Ovary (tissue), 9 donors: ENCODE data around the gene PAM. TPM values are rescaled to one million over a fixed set of nuclear protein-coding genes. Genes with fewer than 3 reads are reported as not detected.

Experiments used
- DNase-seq, 5 donors: peaks; one replicate each; pipeline ENCODE4 v3.0.0-alpha.2; 2019 to 2020
- H3K27ac ChIP-seq, 2 donors: fragments of 200-600 bp; one replicate each; pipeline versions ENCODE4 v1.5.1 to v1.8.0; 2019 to 2022
- H3K27me3 ChIP-seq: fragments of 200-600 bp; one replicate; pipeline ENCODE4 v1.8.0; 2022
- H3K36me3 ChIP-seq: fragments of 200-600 bp; sonication (generic); one replicate; pipeline ENCODE4 v1.5.1; 2019
- H3K4me1 ChIP-seq: one replicate; pipeline ENCODE4 v1.8.1; 2013; ENCODE audit warnings: mild to moderate bottlenecking, moderate library complexity; ENCODE audit not compliant: insufficient read depth
- H3K4me3 ChIP-seq: fragments of 200-600 bp; sonication (generic); one replicate; pipeline ENCODE4 v1.5.1; 2017
- H3K9me3 ChIP-seq, 2 donors: fragments of 200-600 bp in 1 of 2; sonication (generic) in 1 of 2; one replicate each; pipeline versions ENCODE4 v1.5.1 to v1.8.1; 2013 to 2019; ENCODE audit warnings: mild to moderate bottlenecking in 1 of 2, moderate library complexity in 1 of 2
- CTCF ChIP-seq, 3 donors: fragments of 450-650 bp in 2 of 3; fragments of 200-600 bp in 1 of 3; IDR thresholded peaks; one replicate each; pipeline versions ENCODE4 v1.5.1 to v1.8.0; 2016 to 2022; ENCODE audit warnings: antibody characterized with exemption in 3 of 3, mild to moderate bottlenecking in 1 of 3
- EP300 ChIP-seq: sonication (generic); formaldehyde crosslinking; IDR thresholded peaks from one replicate; pipeline ENCODE4 v1.6.1; 2017; ENCODE audit warnings: antibody characterized with exemption
- POLR2A ChIP-seq: fragments of 450-650 bp; IDR thresholded peaks from one replicate; pipeline ENCODE4 v1.6.1; 2017; ENCODE audit warnings: antibody characterized with exemption, mild to moderate bottlenecking, moderate library complexity
- WGBS, 3 donors: extraction: QIAGEN DNeasy Blood & Tissue Kit in 1 of 3; methylation state at CpG; one replicate each; pipeline versions ENCODE4 v1.1.5 to v1.1.7; 2013 to 2017; 5-methylcytosine and 5-hydroxymethylcytosine counted together
- intact Hi-C, 4 donors: fragments of 100-400 bp; cut with DNase I; formaldehyde crosslinking; loops; one replicate each; pipeline versions ENCODE4 v1.11.0 to v1.15.1; 2022 to 2023
- polyA plus RNA-seq, 2 donors: library from polyadenylated mRNA; stranded (reverse); fragments of 200-250 nt in 1 of 2; fragments of 350-450 nt in 1 of 2; fragmentation: Illumina TruSeq in 1 of 2; extraction: RNeasy Lipid Tissue Mini Kit (QIAGEN cat#74804) in 1 of 2; gene quantifications; one replicate each; pipeline ENCODE4 v1.2.3, GENCODE V29; 2013 to 2014
- total RNA-seq, 7 donors: library from RNA; depleted of rRNA in 2 of 7; stranded (reverse); fragments of >200 nt in 2 of 7; fragmentation: NEBNext Ultra II Directional in 3 of 7; extraction: Animal tissue kit (Norgen Biotek cat#: 25700) in 3 of 7; gene quantifications; one replicate each; pipeline versions ENCODE4 v1.1.0 to v1.2.4, GENCODE V29; 2016 to 2023
- donor health status: DM: no; HTN: no; CAD: no; lungs with moderate emphysema.
- donor health status: DM: no; HTN: no; CAD: no.
- donor health status: Bipolar disorder and iron deficiency.
- donor health status: DM: yes; HTN: yes; CAD: no.
- donor health status: DM: no; HTN: no; CAD: no.
- donor health status: DM: yes; HTN: yes; CAD: no.

PAM gene
- total and polyA plus RNA-seq, 9 donors: 124 to 431 (median 187) TPM

- TF ChIP-seq EP300 (no peak), POLR2A (no peak), CTCF (IDR thresholded peaks at IDR 0.05) (no peak)
- 53 to 62% (median 56%) methylated on average over 3 of the region's 3 CpGs for WGBS, 3 donors
- Histone ChIP-seq H3K27me3 (no peaks in the 10 kb centered on the region), H3K36me3 (no peaks in the 10 kb centered on the region), H3K4me1 (no peaks in the 10 kb centered on the region), H3K4me3 (no peak overlapping the region), H3K27ac (no peak overlapping the region), H3K9me3 (no peaks in the 10 kb centered on the region)
- intact Hi-C loops: no loop called here
- DNase-seq: no peak
Observed at GRCh38 chr5:102867992-102868662, 113.0 kb downstream of the PAM start.

GRCh38 chr5:102869230-102869629 is 114.1 kb downstream of the PAM start:
- Histone ChIP-seq H3K27me3 (no peaks in the 10 kb centered on the region), H3K4me3 (no peak overlapping the region), H3K9me3 (no peaks in the 10 kb centered on the region), H3K4me1 (no peaks in the 10 kb centered on the region), H3K27ac (no peak overlapping the region), H3K36me3 (no peaks in the 10 kb centered on the region)
- intact Hi-C loops: no loop called here
- TF ChIP-seq CTCF (IDR thresholded peaks at IDR 0.05) (no peak), POLR2A (no peak), EP300 (no peak)
- DNase-seq: no peak
- WGBS, 3 donors: 91 to 100% (median 98%) methylated on average over 1 of the region's 1 CpG

GRCh38 chr5:102873379-102873932 is 118.4 kb downstream of the PAM start:
- H3K27me3 ChIP-seq: no peaks in the 10 kb centered on the region
- 89 to 91% (median 89%) methylated on average over 11 of the region's 11 CpGs for WGBS, 3 donors
- intact Hi-C loops: no loop called here
- no peaks in the 10 kb centered on the region for H3K9me3 ChIP-seq
- H3K27ac ChIP-seq: no peak overlapping the region
- no peaks in the 10 kb centered on the region for H3K4me1 ChIP-seq
- DNase-seq: no peak
- H3K36me3 ChIP-seq: no peaks in the 10 kb centered on the region
- TF ChIP-seq POLR2A (no peak), CTCF (IDR thresholded peaks at IDR 0.05) (no peak), EP300 (no peak)
- H3K4me3 ChIP-seq: no peak overlapping the region

DNA sequence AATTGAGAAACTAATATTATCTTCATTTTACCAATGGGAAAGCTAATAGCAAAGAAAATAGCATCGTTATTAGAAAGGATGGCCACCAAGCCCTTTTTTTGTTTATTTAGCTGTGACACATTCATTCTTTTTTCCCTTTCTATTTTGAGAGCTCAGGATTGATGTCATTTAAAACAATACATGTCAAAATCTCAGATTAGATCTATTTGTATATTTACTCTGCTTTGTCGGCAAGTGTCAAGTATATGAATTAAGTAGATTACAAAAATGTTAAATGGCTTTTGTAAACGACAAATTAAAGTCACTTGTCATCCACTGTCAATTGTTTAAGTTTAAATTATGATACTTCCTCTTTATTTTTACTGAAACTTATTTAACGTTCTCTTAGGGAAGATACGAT is 118.9 kb downstream of the PAM start:
- 92 to 93% (median 92%) methylated on average over 5 of the region's 5 CpGs for WGBS, 3 donors
- intact Hi-C loops: no loop called here
- no peak for TF ChIP-seq POLR2A

GRCh38 chr5:102875721-102876123 is 120.6 kb downstream of the PAM start:
- DNase-seq: no peak
- WGBS, 3 donors: 56 to 79% (median 64%) methylated on average over 4 of the region's 4 CpGs
- no peaks in the 10 kb centered on the region for H3K27me3 ChIP-seq
- H3K27ac ChIP-seq: no peak overlapping the region
- H3K36me3 ChIP-seq: no peaks in the 10 kb centered on the region
- intact Hi-C loops: no loop called here
- no peak for TF ChIP-seq EP300
- no peak for TF ChIP-seq CTCF (IDR thresholded peaks at IDR 0.05)
- TF ChIP-seq POLR2A: no peak
- H3K4me1 ChIP-seq: peaks cover 3% of the 10 kb centered on the region
- H3K9me3 ChIP-seq: no peaks in the 10 kb centered on the region
- no peak overlapping the region for H3K4me3 ChIP-seq

More for the DNA sequence above, 118.9 kb downstream of the PAM start:
- no peak overlapping the region for H3K27ac ChIP-seq
- no peaks in the 10 kb centered on the region for H3K9me3 ChIP-seq
- no peaks in the 10 kb centered on the region for H3K27me3 ChIP-seq
- DNase-seq: no peak
- H3K4me3 ChIP-seq: no peak overlapping the region
- H3K36me3 ChIP-seq: no peaks in the 10 kb centered on the region
- H3K4me1 ChIP-seq: no peaks in the 10 kb centered on the region
